Dermis blood vessel endothelial cell (primary cell): ENCODE data around the gene MYMK. TPM values are rescaled to one million over a fixed set of nuclear protein-coding genes. Genes with fewer than 3 reads are reported as not detected.

Source experiments
- DNase-seq: peaks from one replicate; pipeline ENCODE4 v3.0.0; 2010
- total RNA-seq: library from RNA; depleted of rRNA; stranded (reverse); fragments of >200 nt; gene quantifications from 2 replicates; pipeline ENCODE4 v1.2.3, GENCODE V29; 2014

Gene MYMK
- total RNA-seq, 1 donor from 2014 or later, result not detected

GRCh38 chr9:133499132-133499891, 25.4 kb downstream of the MYMK start:
- DNase-seq, result no peak

GRCh38 chr9:133496861-133497842, 27.6 kb downstream of the MYMK start:
- DNase-seq, result no peak

- no peak for DNase-seq
Observed at GRCh38 chr9:133495327-133496293, 29.1 kb downstream of the MYMK start.

- no peak for DNase-seq
Observed at GRCh38 chr9:133494636-133495326, 30.0 kb downstream of the MYMK start.

GRCh38 chr9:133493845-133494540, 30.8 kb downstream of the MYMK start:
- DNase-seq, result no peak

GRCh38 chr9:133493428-133493827, 31.3 kb downstream of the MYMK start:
- DNase-seq, result no peak

- no peak for DNase-seq
Observed at GRCh38 chr9:133492061-133493021, 32.4 kb downstream of the MYMK start.

GRCh38 chr9:133491656-133491925, 33.2 kb downstream of the MYMK start:
- no peak for DNase-seq

- no peak for DNase-seq
Observed at GRCh38 chr9:133490865-133491655, 33.7 kb downstream of the MYMK start.

- no peak for DNase-seq
Observed at GRCh38 chr9:133490201-133490681, 34.5 kb downstream of the MYMK start.

- DNase-seq, result no peak
Observed at GRCh38 chr9:133489253-133490190, 35.2 kb downstream of the MYMK start.

GRCh38 chr9:133488686-133489252, 36.0 kb downstream of the MYMK start:
- no peak for DNase-seq

- DNase-seq, result no peak
Observed at GRCh38 chr9:133487331-133487725, 37.4 kb downstream of the MYMK start.

- DNase-seq, result no peak
Observed at GRCh38 chr9:133485531-133486260, 39.1 kb downstream of the MYMK start.

GRCh38 chr9:133484671-133485437, 39.9 kb downstream of the MYMK start:
- DNase-seq, result no peak

GRCh38 chr9:133483611-133484010, 41.1 kb downstream of the MYMK start:
- DNase-seq, result no peak
